ENCODE results near the gene NR5A1. TPM values are rescaled to one million over a fixed set of nuclear protein-coding genes. Genes with fewer than 3 reads are reported as not detected.

Gene NR5A1
- total RNA-seq, 1 donor from 2014 or later, result not detected

GRCh38 chr9:124483481-124483880 is 23.7 kb downstream of the NR5A1 start:
- intact Hi-C loops (cut with micrococcal nuclease), result no loop called here

- intact Hi-C loops (cut with micrococcal nuclease), result no loop called here
These were observed 24.7 kb downstream of the NR5A1 start for GRCh38 chr9:124482431-124483031.

- intact Hi-C loops (cut with micrococcal nuclease), result no loop called here
These were observed 26.1 kb downstream of the NR5A1 start for GRCh38 chr9:124481115-124481514.

- intact Hi-C loops (cut with micrococcal nuclease), result no loop called here
These were observed 26.6 kb downstream of the NR5A1 start for GRCh38 chr9:124480621-124480981.

- intact Hi-C loops (cut with micrococcal nuclease), result no loop called here
These were observed 27.1 kb downstream of the NR5A1 start for GRCh38 chr9:124479947-124480620.

- intact Hi-C loops (cut with micrococcal nuclease), result no loop called here
These were observed 27.8 kb downstream of the NR5A1 start for GRCh38 chr9:124479371-124479770.

GRCh38 chr9:124478354-124478753 is 28.8 kb downstream of the NR5A1 start:
- intact Hi-C loops (cut with micrococcal nuclease), result no loop called here

GRCh38 chr9:124477648-124478285 is 29.4 kb downstream of the NR5A1 start:
- intact Hi-C loops (cut with micrococcal nuclease), result no loop called here

- intact Hi-C loops (cut with micrococcal nuclease), result no loop called here
These were observed 30.0 kb downstream of the NR5A1 start for GRCh38 chr9:124477211-124477647.

- intact Hi-C loops (cut with micrococcal nuclease), result no loop called here
These were observed 31.1 kb downstream of the NR5A1 start for GRCh38 chr9:124475868-124476690.

- intact Hi-C loops (cut with micrococcal nuclease), result no loop called here
These were observed 31.9 kb downstream of the NR5A1 start for GRCh38 chr9:124475158-124475867.

GRCh38 chr9:124474151-124474550 is 33.0 kb downstream of the NR5A1 start:
- intact Hi-C loops (cut with micrococcal nuclease), result no loop called here

GRCh38 chr9:124473310-124473709 is 33.9 kb downstream of the NR5A1 start:
- intact Hi-C loops (cut with micrococcal nuclease), result no loop called here

- intact Hi-C loops (cut with micrococcal nuclease), result no loop called here
These were observed 34.4 kb downstream of the NR5A1 start for GRCh38 chr9:124472770-124473169.

GRCh38 chr9:124471761-124472160 is 35.4 kb downstream of the NR5A1 start:
- intact Hi-C loops (cut with micrococcal nuclease), result no loop called here

GRCh38 chr9:124470726-124471125 is 36.5 kb downstream of the NR5A1 start:
- intact Hi-C loops (cut with micrococcal nuclease), result no loop called here

- intact Hi-C loops (cut with micrococcal nuclease), result no loop called here
These were observed 36.9 kb downstream of the NR5A1 start for GRCh38 chr9:124470306-124470705.

GRCh38 chr9:124469011-124469832 is 38.0 kb downstream of the NR5A1 start:
- intact Hi-C loops (cut with micrococcal nuclease), result no loop called here

- intact Hi-C loops (cut with micrococcal nuclease), result no loop called here
These were observed 39.0 kb downstream of the NR5A1 start for GRCh38 chr9:124468061-124468740.

All from T-helper 1 cell treated with Interleukin-12 subunit alpha and Interleukin-12 subunit beta and Interleukin-4 antibody, amounts not matched to agents 30 ng/mL and 1 ng/mL, for 36 hours (primary cell).